Spleen (tissue), 11 donors: ENCODE results near the gene PMM1. TPM values are rescaled to one million over a fixed set of nuclear protein-coding genes. Genes with fewer than 3 reads are reported as not detected.

Source experiments
- DNase-seq: peaks from one replicate; pipeline ENCODE4 v3.0.0-alpha.2; 2020
- H3K27ac ChIP-seq, 8 donors: fragments of 200-600 bp; sonication (generic) in 7 of 8; 1 replicate in 4 of 8; 2 replicates in 4 of 8; pipeline versions ENCODE4 v1.5.0 to v1.8.0; 2016 to 2021; ENCODE audit warnings: inconsistent platforms in 4 of 8, mild to moderate bottlenecking in 4 of 8, moderate library complexity in 1 of 8
- H3K27me3 ChIP-seq, 7 donors: fragments of 200-600 bp; sonication (generic) in 6 of 7; replicated peaks in 1 of 7; 1 replicate in 4 of 7; 2 replicates in 3 of 7; pipeline versions ENCODE4 v1.5.0 to v1.8.0; 2016 to 2021; ENCODE audit warnings: inconsistent platforms in 3 of 7, mild to moderate bottlenecking in 1 of 7
- H3K36me3 ChIP-seq, 6 donors: fragments of 200-600 bp; sonication (generic) in 5 of 6; 1 replicate in 4 of 6; 2 replicates in 2 of 6; pipeline versions ENCODE4 v1.5.0 to v1.8.0; 2016 to 2021; ENCODE audit warnings: inconsistent platforms in 2 of 6
- H3K4me1 ChIP-seq, 6 donors: fragments of 200-600 bp; sonication (generic) in 5 of 6; 1 replicate in 3 of 6; 2 replicates in 3 of 6; pipeline versions ENCODE4 v1.5.0 to v1.8.0; 2016 to 2021; ENCODE audit warnings: inconsistent platforms in 3 of 6
- H3K4me3 ChIP-seq, 8 donors: fragments of 200-600 bp; sonication (generic) in 7 of 8; 1 replicate in 4 of 8; 2 replicates in 4 of 8; pipeline versions ENCODE4 v1.5.0 to v1.8.0; 2016 to 2021; ENCODE audit warnings: inconsistent platforms in 4 of 8, mild to moderate bottlenecking in 4 of 8, moderate library complexity in 2 of 8
- H3K9me3 ChIP-seq, 8 donors: fragments of 200-600 bp; sonication (generic) in 7 of 8; 1 replicate in 4 of 8; 2 replicates in 4 of 8; pipeline versions ENCODE4 v1.5.0 to v1.8.0; 2016 to 2021; ENCODE audit warnings: inconsistent platforms in 4 of 8
- POLR2A ChIP-seq, 3 donors: fragments of 450-650 bp; IDR thresholded peaks; one replicate each; pipeline ENCODE4 v1.5.1; 2017; ENCODE audit warnings: antibody characterized with exemption in 3 of 3, mild to moderate bottlenecking in 1 of 3
- POLR2AphosphoS5 ChIP-seq, 3 donors: sonication (generic); formaldehyde crosslinking; IDR thresholded peaks; one replicate each; pipeline ENCODE4 v1.5.1; 2017; ENCODE audit warnings: antibody characterized with exemption in 3 of 3
- WGBS, 5 donors: extraction: QIAGEN DNeasy Blood & Tissue Kit in 3 of 5; methylation state at CpG; one replicate each; pipeline versions ENCODE4 v1.1.5 to v1.1.7; 2013 to 2018; 5-methylcytosine and 5-hydroxymethylcytosine counted together
- intact Hi-C: fragments of 100-400 bp; cut with DNase I; formaldehyde crosslinking; loops from one replicate; pipeline ENCODE4 v1.15.0; 2023; ENCODE audit warnings: low total_unique reads
- polyA plus RNA-seq, 3 donors: library from polyadenylated mRNA; stranded (reverse); fragments of 200-250 nt; gene quantifications; one replicate each; pipeline ENCODE4 v1.2.1, GENCODE V29; 2013
- total RNA-seq, 7 donors: library from RNA; depleted of rRNA in 3 of 7; stranded (reverse); fragments of >200 nt in 3 of 7; fragmentation: NEBNext Ultra II Directional in 4 of 7; extraction: Animal tissue kit (Norgen Biotek cat#: 25700) in 4 of 7; gene quantifications; one replicate each; pipeline versions ENCODE4 v1.1.0 to v1.2.1, GENCODE V29; 2016 to 2021
- TF ChIP-seq, protein P1 (sequence below), 11 experiments: fragments of 200-600 bp in 7 of 11; fragments of 450-650 bp in 4 of 11; sonication (generic) in 4 of 11; IDR thresholded peaks in 8 of 11; conservative IDR thresholded peaks in 3 of 11; 1 replicate in 7 of 11; 2 replicates in 4 of 11; pipeline versions ENCODE4 v1.4.0 to v1.8.0; 2016 to 2021; ENCODE audit warnings: antibody characterized with exemption in 11 of 11, inconsistent platforms in 4 of 11, mild to moderate bottlenecking in 1 of 11
- donor health status: healthy with polysubstance abuse.
- donor health status: DM: no; HTN: no; CAD: no; lungs with moderate emphysema.
- donor health status: DM: no; HTN: no; CAD: no.
- donor health status: Bipolar disorder and iron deficiency.
- donor health status: healthy.
- donor health status: DM: no; HTN: no; CAD: no.
- donor health status: DM: yes; HTN: yes; CAD: no.

PMM1 gene
- total and polyA plus RNA-seq, 10 donors = 15.1 to 25.0 (median 17.0) TPM

GRCh38 chr22:41563051-41563711, 26.5 kb downstream of the PMM1 start:
- TF ChIP-seq, protein P1, sequence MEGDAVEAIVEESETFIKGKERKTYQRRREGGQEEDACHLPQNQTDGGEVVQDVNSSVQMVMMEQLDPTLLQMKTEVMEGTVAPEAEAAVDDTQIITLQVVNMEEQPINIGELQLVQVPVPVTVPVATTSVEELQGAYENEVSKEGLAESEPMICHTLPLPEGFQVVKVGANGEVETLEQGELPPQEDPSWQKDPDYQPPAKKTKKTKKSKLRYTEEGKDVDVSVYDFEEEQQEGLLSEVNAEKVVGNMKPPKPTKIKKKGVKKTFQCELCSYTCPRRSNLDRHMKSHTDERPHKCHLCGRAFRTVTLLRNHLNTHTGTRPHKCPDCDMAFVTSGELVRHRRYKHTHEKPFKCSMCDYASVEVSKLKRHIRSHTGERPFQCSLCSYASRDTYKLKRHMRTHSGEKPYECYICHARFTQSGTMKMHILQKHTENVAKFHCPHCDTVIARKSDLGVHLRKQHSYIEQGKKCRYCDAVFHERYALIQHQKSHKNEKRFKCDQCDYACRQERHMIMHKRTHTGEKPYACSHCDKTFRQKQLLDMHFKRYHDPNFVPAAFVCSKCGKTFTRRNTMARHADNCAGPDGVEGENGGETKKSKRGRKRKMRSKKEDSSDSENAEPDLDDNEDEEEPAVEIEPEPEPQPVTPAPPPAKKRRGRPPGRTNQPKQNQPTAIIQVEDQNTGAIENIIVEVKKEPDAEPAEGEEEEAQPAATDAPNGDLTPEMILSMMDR (IDR thresholded peaks at IDR 0.05 in 8 of 11, conservative IDR thresholded peaks at IDR 0.05 in 3 of 11) = no peak
- no peak for TF ChIP-seq POLR2AphosphoS5 (IDR thresholded peaks at IDR 0.05)
- no peak for TF ChIP-seq POLR2A (IDR thresholded peaks at IDR 0.05)
- WGBS, 5 donors = 57 to 68% (median 60%) methylated on average over 10 of the region's 10 CpGs
- DNase-seq = no peak
- Histone ChIP-seq H3K9me3 (no peaks in the 10 kb centered on the region), H3K36me3 (no peaks in the 10 kb centered on the region), H3K4me1 (peaks cover 0 to 5% (median 0%) of the 10 kb centered on the region in 6 donors), H3K4me3 (no peak overlapping the region), H3K27ac (no peak overlapping the region), H3K27me3 (peaks cover 0 to 54% (median 8%) of the 10 kb centered on the region in 7 donors)
- intact Hi-C loops = no loop called here

DNA sequence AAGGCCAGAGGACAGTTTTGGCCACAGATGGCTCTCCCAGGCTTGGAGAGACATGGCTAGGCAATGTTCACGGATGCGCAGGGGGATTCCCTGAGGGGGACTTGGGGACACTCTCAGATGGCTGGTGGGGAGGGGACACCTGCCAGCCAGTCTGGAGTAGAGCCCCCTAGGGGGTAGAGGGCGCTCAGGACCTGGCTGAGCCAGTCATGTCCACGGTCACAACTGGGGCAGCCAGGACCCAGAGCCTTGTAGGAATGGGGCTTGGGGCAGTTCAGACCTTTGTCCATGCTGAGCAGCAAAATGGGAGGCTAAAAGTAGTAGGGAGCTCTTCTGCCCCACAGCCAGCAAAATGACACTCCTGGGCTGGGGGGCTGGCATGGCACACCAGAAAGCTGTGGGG, 27.2 kb downstream of the PMM1 start:
- H3K36me3 ChIP-seq = no peaks in the 10 kb centered on the region
- TF ChIP-seq POLR2AphosphoS5 (IDR thresholded peaks at IDR 0.05) (no peak), POLR2A (IDR thresholded peaks at IDR 0.05) (no peak)
- TF ChIP-seq, protein P1 (IDR thresholded peaks at IDR 0.05 in 8 of 11, conservative IDR thresholded peaks at IDR 0.05 in 3 of 11) = no peak
- H3K4me1 ChIP-seq = peaks cover 0 to 5% (median 0%) of the 10 kb centered on the region in 6 donors
- intact Hi-C loops = no loop called here
- H3K27me3 ChIP-seq = peaks cover 0 to 61% (median 11%) of the 10 kb centered on the region in 7 donors
- 69 to 83% (median 77%) methylated on average over 4 of the region's 4 CpGs for WGBS, 5 donors
- H3K27ac ChIP-seq = no peak overlapping the region
- H3K4me3 ChIP-seq = no peak overlapping the region
- no peak for DNase-seq
- no peaks in the 10 kb centered on the region for H3K9me3 ChIP-seq

DNA sequence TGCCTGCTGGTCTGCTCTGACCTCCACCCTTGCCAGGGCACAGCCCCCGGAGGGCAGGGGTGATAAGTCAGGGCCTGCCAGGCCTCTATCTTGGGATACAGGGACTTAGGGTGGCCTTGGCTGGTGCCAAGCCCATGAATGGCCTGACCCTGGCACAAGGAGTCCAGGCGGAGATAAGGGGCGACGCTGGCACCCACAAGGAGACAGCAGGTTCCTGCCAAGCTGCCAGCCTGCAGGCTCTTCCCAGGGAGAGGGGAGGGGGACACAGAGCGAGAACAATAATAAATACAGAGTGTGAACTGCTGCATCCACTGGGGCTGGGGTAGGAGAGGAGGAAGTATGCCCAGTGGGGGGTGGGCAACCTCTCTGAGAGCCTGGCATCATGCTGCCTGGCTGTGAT, 27.9 kb downstream of the PMM1 start:
- no peak for DNase-seq
- peaks cover 0 to 68% (median 13%) of the 10 kb centered on the region in 7 donors for H3K27me3 ChIP-seq
- H3K9me3 ChIP-seq = no peaks in the 10 kb centered on the region
- TF ChIP-seq, protein P1 (IDR thresholded peaks at IDR 0.05 in 8 of 11, conservative IDR thresholded peaks at IDR 0.05 in 3 of 11) = no peak
- no peak for TF ChIP-seq POLR2A (IDR thresholded peaks at IDR 0.05)
- no peak for TF ChIP-seq POLR2AphosphoS5 (IDR thresholded peaks at IDR 0.05)
- WGBS, 5 donors = 68 to 82% (median 72%) methylated on average over 5 of the region's 5 CpGs
- peaks cover 0 to 5% (median 0%) of the 10 kb centered on the region in 6 donors for H3K4me1 ChIP-seq
- no peaks in the 10 kb centered on the region for H3K36me3 ChIP-seq
- intact Hi-C loops = no loop called here
- no peak overlapping the region for H3K27ac ChIP-seq
- H3K4me3 ChIP-seq = no peak overlapping the region

DNA sequence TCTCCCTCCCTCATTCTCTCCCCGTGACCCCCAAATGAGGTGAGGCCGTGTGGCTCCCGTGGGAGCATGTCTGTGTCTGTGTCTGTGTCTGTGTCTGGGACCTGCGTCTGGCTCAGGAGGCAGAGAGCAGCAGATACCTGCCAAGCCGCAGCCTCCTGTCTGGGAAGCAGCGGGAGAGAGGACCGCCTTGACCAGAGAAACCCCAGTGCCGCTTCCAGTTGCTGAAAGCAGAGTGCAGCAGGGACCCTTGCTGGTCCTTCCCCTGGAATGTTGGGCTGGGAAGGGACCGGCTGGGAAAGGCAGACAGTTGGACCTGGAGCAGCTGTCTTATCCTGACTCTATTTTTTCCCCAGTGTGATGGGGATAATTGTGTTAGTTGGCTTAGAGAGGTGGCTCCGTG, 28.3 kb downstream of the PMM1 start:
- peaks cover 0 to 5% (median 0%) of the 10 kb centered on the region in 6 donors for H3K4me1 ChIP-seq
- H3K4me3 ChIP-seq = no peak overlapping the region
- peaks cover 0 to 69% (median 13%) of the 10 kb centered on the region in 7 donors for H3K27me3 ChIP-seq
- TF ChIP-seq POLR2AphosphoS5 (IDR thresholded peaks at IDR 0.05) (no peak), POLR2A (IDR thresholded peaks at IDR 0.05) (no peak)
- TF ChIP-seq, protein P1 (IDR thresholded peaks at IDR 0.05 in 8 of 11, conservative IDR thresholded peaks at IDR 0.05 in 3 of 11) = no peak
- no peaks in the 10 kb centered on the region for H3K9me3 ChIP-seq
- no peak overlapping the region for H3K27ac ChIP-seq
- no peaks in the 10 kb centered on the region for H3K36me3 ChIP-seq
- DNase-seq = no peak
- 48 to 70% (median 59%) methylated on average over 8 to 10 of the region's 10 CpGs for WGBS, 5 donors
- intact Hi-C loops = no loop called here
